ENCODE measurements around the gene CD44. TPM values are rescaled to one million over a fixed set of nuclear protein-coding genes. Genes with fewer than 3 reads are reported as not detected.

The CD44 gene
- total and polyA plus RNA-seq, 2 experiments from 2014 or later = 405 to 519 TPM

DNA sequence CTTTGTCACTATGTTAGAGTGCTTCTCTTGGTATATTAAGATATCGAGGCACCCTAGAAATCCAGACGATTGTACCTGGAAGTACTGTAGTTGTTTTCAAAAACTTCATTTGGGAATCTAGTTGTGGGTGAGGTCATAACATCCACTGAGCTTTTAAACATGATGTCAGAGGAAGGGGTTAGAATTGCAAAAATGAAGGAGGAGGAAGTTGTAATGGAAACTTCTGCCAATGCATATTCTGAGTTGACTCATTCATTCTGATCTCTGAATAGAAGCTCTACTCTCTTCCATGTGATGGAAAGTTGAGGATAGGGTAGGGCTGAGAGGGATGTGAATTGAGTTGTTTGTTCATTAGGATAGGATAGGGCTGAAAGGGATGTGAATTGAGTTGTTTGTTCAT lies 7.7 kb downstream of the CD44 start:
- peak; percentile 67 for DNase-seq
- Histone ChIP-seq H3K4me1 (ENCODE audit: insufficient read depth) (peaks cover 82% of the 10 kb centered on the region), H3K4me2 (ENCODE audit: unreplicated experiment) (peak overlapping the region; percentile 12), H4K20me1 (ENCODE audit: insufficient read depth) (peaks cover 36% of the 10 kb centered on the region), H3K9ac (no peak overlapping the region), H3K9me3 (ENCODE audit: low read depth) (no peaks in the 10 kb centered on the region), H3K4me3 (no peak overlapping the region), H3K9me2 (ENCODE audit: insufficient read depth) (no peaks in the 10 kb centered on the region), H3F3A (ENCODE audit: insufficient read depth) (peaks cover 95% of the 10 kb centered on the region), H3K27me3 (replicated peaks; ENCODE audit: insufficient read depth) (no peaks in the 10 kb centered on the region), H3K36me3 (ENCODE audit: low read depth) (peaks cover 49% of the 10 kb centered on the region), H3K79me2 (ENCODE audit: insufficient read depth) (peaks cover 100% of the 10 kb centered on the region), H2AFZ (no peak overlapping the region), H3K27ac (peak overlapping the region; percentile 97)
- TF ChIP-seq EZH2phosphoT487 (IDR thresholded peaks at IDR 0.05; ENCODE audit: insufficient read depth, low read depth) (no peak), EZH2 (IDR thresholded peaks at IDR 0.05; ENCODE audit: insufficient read depth, poor library complexity, severe bottlenecking) (no peak)
- in situ Hi-C loops (cut with MboI) = no loop called here
- 51 to 53% methylated on average over 2 of the region's 2 CpGs for WGBS, 2 experiments (ENCODE audit: low coverage in 1 of 2, low lambda C conversion rate in 2 of 2, missing lambda C conversion rate in 2 of 2)

DNA sequence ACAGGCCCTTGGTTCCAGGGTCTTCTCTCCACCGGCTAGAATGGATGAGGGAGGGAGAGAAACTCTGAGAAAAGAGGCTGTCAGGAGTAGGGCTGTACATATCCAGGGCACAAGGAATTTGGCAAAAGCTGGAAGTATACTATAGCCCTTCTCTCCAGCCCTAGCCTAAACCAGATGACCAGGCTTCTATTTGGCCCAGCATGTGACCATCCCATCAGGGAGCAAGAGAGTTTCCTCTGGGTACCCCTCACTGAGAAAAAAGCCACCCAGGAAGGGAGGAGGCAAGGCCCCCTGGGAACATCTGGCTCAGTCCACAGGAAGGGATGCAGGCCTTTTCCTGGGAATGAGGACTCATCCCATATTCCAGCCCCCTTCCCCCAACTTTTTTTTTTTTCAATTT lies 8.3 kb downstream of the CD44 start:
- H3K9me2 ChIP-seq (ENCODE audit: insufficient read depth) = no peaks in the 10 kb centered on the region
- peaks cover 40% of the 10 kb centered on the region for H4K20me1 ChIP-seq (ENCODE audit: insufficient read depth)
- H3K27me3 ChIP-seq (replicated peaks; ENCODE audit: insufficient read depth) = no peaks in the 10 kb centered on the region
- peaks cover 49% of the 10 kb centered on the region for H3K36me3 ChIP-seq (ENCODE audit: low read depth)
- in situ Hi-C loops (cut with MboI) = no loop called here
- H3K27ac ChIP-seq = peak overlapping the region; percentile 97
- peaks cover 88% of the 10 kb centered on the region for H3K4me1 ChIP-seq (ENCODE audit: insufficient read depth)
- no peak overlapping the region for H3K4me3 ChIP-seq
- TF ChIP-seq EZH2 (IDR thresholded peaks at IDR 0.05; ENCODE audit: insufficient read depth, poor library complexity, severe bottlenecking) (no peak), EZH2phosphoT487 (IDR thresholded peaks at IDR 0.05; ENCODE audit: insufficient read depth, low read depth) (no peak)
- H2AFZ ChIP-seq = no peak overlapping the region
- H3K9ac ChIP-seq = no peak overlapping the region
- peak overlapping the region; percentile 12 for H3K4me2 ChIP-seq (ENCODE audit: unreplicated experiment)
- peak; percentile 32 for DNase-seq
- H3F3A ChIP-seq (ENCODE audit: insufficient read depth) = peaks cover 95% of the 10 kb centered on the region
- 50 to 62% methylated on average over 1 of the region's 1 CpG for WGBS, 2 experiments (ENCODE audit: low coverage in 1 of 2, low lambda C conversion rate in 2 of 2, missing lambda C conversion rate in 2 of 2)
- no peaks in the 10 kb centered on the region for H3K9me3 ChIP-seq (ENCODE audit: low read depth)
- peaks cover 100% of the 10 kb centered on the region for H3K79me2 ChIP-seq (ENCODE audit: insufficient read depth)

DNA sequence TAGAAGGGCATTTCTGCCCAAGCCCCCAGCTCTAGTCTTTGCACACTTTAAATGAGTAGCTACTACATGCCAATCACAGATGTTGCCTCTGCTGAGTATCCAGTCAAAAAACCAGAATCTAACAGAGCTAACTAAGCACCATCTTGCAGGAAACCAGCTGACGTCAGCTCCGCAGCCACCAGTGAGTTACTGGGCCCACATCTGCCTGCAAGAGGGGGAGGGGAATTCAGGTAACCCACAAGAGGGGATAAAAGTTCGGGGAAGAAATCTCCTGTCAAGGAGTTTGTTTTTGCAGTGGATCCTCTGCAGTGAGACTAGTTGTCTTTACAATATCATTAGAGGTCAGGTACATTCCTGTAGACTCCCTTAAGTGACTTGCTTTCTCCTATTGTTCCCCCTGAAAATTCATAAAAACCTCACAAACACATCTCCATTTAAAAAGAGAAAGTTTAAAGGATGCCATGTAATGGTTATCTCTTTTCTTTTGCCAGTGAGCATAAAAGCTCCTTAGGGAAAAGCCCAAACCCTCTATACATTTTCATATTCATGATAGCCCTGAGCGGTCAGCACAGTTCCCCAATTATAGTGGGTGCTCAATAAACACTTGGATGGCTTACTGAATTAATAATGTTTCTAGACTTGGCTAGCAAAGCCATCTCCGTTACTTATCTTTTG lies 9.3 kb downstream of the CD44 start:
- H3F3A ChIP-seq (ENCODE audit: insufficient read depth) = peaks cover 95% of the 10 kb centered on the region
- in situ Hi-C loops (cut with MboI) = no loop called here
- TF ChIP-seq EZH2phosphoT487 (IDR thresholded peaks at IDR 0.05; ENCODE audit: insufficient read depth, low read depth) (no peak), EZH2 (IDR thresholded peaks at IDR 0.05; ENCODE audit: insufficient read depth, poor library complexity, severe bottlenecking) (no peak)
- no peaks in the 10 kb centered on the region for H3K9me2 ChIP-seq (ENCODE audit: insufficient read depth)
- peaks cover 100% of the 10 kb centered on the region for H3K79me2 ChIP-seq (ENCODE audit: insufficient read depth)
- no peaks in the 10 kb centered on the region for H3K9me3 ChIP-seq (ENCODE audit: low read depth)
- peaks cover 47% of the 10 kb centered on the region for H4K20me1 ChIP-seq (ENCODE audit: insufficient read depth)
- H3K27me3 ChIP-seq (replicated peaks; ENCODE audit: insufficient read depth) = no peaks in the 10 kb centered on the region
- 0 out of 2 replicates have a peak overlapping the region, but pooled peaks have one; percentile 73 for H3K27ac ChIP-seq
- WGBS, 2 experiments (ENCODE audit: low coverage in 1 of 2, low lambda C conversion rate in 2 of 2, missing lambda C conversion rate in 2 of 2) = 95 to 96% methylated on average over 5 of the region's 5 CpGs
- H3K4me3 ChIP-seq = no peak overlapping the region
- DNase-seq = peak; percentile 16
- no peak overlapping the region for H2AFZ ChIP-seq
- no peak overlapping the region for H3K9ac ChIP-seq
- no peak overlapping the region for H3K4me2 ChIP-seq (ENCODE audit: unreplicated experiment)
- peaks cover 90% of the 10 kb centered on the region for H3K4me1 ChIP-seq (ENCODE audit: insufficient read depth)
- peaks cover 47% of the 10 kb centered on the region for H3K36me3 ChIP-seq (ENCODE audit: low read depth)

DNA sequence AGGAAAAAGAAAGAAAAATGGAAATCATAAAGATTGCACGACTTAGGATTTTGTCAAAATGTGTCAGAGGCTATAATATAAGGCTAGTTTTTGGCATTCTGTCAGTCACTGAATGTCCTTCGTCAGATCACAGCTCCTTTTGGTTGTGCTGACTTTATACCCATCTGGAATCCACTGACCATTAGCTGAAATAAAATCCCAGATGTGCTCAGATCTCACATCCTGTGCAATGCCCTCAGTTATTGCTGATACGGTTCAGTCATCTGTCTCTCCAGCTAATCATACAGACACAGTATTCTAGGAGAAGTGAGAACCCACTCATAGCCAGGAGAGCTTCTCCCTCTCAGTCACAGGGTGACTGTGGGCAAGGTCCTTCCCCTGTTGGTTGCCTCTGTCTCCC lies 11.5 kb downstream of the CD44 start:
- Histone ChIP-seq H2AFZ (no peak overlapping the region), H3K4me3 (no peak overlapping the region), H3K4me2 (ENCODE audit: unreplicated experiment) (peak overlapping the region; percentile 40), H3K27ac (peak overlapping the region; percentile 73), H3K9me3 (ENCODE audit: low read depth) (no peaks in the 10 kb centered on the region), H3K36me3 (ENCODE audit: low read depth) (peaks cover 56% of the 10 kb centered on the region; the same call in 1 of the 2 replicates), H3K9ac (peak overlapping the region; percentile 16; the same call in 1 of the 2 replicates), H3K9me2 (ENCODE audit: insufficient read depth) (no peaks in the 10 kb centered on the region), H4K20me1 (ENCODE audit: insufficient read depth) (peaks cover 45% of the 10 kb centered on the region), H3K79me2 (ENCODE audit: insufficient read depth) (peaks cover 100% of the 10 kb centered on the region), H3K27me3 (replicated peaks; ENCODE audit: insufficient read depth) (no peaks in the 10 kb centered on the region), H3F3A (ENCODE audit: insufficient read depth) (peaks cover 95% of the 10 kb centered on the region), H3K4me1 (ENCODE audit: insufficient read depth) (peaks cover 77% of the 10 kb centered on the region)
- in situ Hi-C loops (cut with MboI) = no loop called here
- WGBS, 2 experiments (ENCODE audit: low coverage in 1 of 2, low lambda C conversion rate in 2 of 2, missing lambda C conversion rate in 2 of 2) = 57 to 59% methylated on average over 3 of the region's 3 CpGs
- peak; percentile 23 for DNase-seq
- TF ChIP-seq EZH2phosphoT487 (IDR thresholded peaks at IDR 0.05; ENCODE audit: insufficient read depth, low read depth) (no peak), EZH2 (IDR thresholded peaks at IDR 0.05; ENCODE audit: insufficient read depth, poor library complexity, severe bottlenecking) (no peak)

All from GM23248 (cell line).